Measurements from ENCODE around the gene SP3. TPM values are rescaled to one million over a fixed set of nuclear protein-coding genes. Genes with fewer than 3 reads are reported as not detected.

SP3 gene
- total RNA-seq, 1 experiment from 2014 or later = 84.5 TPM

DNA sequence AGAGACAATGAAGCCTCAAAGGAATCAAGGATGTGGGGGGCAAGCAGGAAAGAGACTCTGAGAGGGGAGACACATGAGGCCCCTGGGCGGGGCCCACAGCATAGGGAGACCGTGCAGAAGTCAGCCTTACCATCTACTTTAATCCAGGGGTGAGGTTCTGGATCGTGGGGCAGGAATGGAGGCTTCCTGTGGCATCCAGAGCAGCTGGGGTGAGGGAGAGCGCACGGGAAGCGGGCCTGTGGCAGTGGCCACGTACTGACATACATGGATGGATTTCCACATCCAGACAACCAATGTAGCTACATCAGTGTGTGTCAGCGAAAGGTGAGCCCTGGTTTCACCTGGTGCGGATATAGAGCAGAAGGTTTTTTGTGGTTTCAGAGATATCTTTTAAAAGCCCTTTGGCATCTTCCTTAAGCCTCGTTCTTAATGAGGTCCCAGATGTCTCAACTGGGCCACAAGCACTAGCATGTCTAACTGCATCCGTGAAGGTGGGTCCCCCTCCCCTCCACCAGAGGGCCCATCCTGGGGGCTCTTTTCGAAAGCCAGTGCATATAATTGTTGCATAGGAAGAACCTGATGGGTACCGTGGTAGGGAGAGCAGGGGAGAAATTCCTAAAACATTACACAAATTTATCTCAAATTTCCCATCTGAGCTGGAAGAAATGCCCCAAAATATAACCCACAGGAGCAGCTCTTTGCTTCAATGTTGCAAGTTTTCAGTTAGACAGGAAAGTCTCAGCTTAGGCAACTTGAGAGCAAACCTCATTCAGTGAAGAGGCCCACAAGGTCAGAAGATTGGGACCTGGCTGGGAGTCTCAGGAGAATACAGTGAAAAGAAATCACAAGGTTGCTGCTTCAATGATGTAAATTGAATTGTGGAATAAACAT lies 90.9 kb downstream of the SP3 start:
- ChIA-PET CTCF (no interaction called here), POLR2A (ENCODE audit: low non-redundant PET) (no interaction called here)
- no peak overlapping the region for H3K4me3 ChIP-seq (ENCODE audit: low read depth, low read length, poor library complexity, severe bottlenecking)
- H3K4me1 ChIP-seq (ENCODE audit: insufficient read depth, low read length, poor library complexity, severe bottlenecking) = no peaks in the 10 kb centered on the region
- BruUV-seq (replicated peaks) = no TSS peak
- no peaks in the 10 kb centered on the region for H3K27me3 ChIP-seq (replicated peaks; ENCODE audit: insufficient read depth, low read depth, low read length, poor library complexity)
- intact Hi-C loops (cut with micrococcal nuclease; ENCODE audit: unreplicated experiment) = no loop called here
- TF ChIP-seq EZH2 (IDR thresholded peaks at IDR 0.05; ENCODE audit: borderline replicate concordance, low read depth, low read length, poor library complexity, severe bottlenecking) = no peak
- TF ChIP-seq, protein P1, sequence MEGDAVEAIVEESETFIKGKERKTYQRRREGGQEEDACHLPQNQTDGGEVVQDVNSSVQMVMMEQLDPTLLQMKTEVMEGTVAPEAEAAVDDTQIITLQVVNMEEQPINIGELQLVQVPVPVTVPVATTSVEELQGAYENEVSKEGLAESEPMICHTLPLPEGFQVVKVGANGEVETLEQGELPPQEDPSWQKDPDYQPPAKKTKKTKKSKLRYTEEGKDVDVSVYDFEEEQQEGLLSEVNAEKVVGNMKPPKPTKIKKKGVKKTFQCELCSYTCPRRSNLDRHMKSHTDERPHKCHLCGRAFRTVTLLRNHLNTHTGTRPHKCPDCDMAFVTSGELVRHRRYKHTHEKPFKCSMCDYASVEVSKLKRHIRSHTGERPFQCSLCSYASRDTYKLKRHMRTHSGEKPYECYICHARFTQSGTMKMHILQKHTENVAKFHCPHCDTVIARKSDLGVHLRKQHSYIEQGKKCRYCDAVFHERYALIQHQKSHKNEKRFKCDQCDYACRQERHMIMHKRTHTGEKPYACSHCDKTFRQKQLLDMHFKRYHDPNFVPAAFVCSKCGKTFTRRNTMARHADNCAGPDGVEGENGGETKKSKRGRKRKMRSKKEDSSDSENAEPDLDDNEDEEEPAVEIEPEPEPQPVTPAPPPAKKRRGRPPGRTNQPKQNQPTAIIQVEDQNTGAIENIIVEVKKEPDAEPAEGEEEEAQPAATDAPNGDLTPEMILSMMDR (conservative IDR thresholded peaks at IDR 0.05; ENCODE audit: low read depth, low read length) = no peak
- no peaks in the 10 kb centered on the region for H3K9me3 ChIP-seq (ENCODE audit: low read depth, low read length, poor library complexity, severe bottlenecking)
- H3K27ac ChIP-seq (ENCODE audit: low read depth, low read length, poor library complexity, severe bottlenecking) = no peak overlapping the region
- H3K36me3 ChIP-seq (ENCODE audit: insufficient read depth, low read length, poor library complexity, severe bottlenecking) = no peaks in the 10 kb centered on the region
- DNase-seq (ENCODE audit: low spot score) = no peak

DNA sequence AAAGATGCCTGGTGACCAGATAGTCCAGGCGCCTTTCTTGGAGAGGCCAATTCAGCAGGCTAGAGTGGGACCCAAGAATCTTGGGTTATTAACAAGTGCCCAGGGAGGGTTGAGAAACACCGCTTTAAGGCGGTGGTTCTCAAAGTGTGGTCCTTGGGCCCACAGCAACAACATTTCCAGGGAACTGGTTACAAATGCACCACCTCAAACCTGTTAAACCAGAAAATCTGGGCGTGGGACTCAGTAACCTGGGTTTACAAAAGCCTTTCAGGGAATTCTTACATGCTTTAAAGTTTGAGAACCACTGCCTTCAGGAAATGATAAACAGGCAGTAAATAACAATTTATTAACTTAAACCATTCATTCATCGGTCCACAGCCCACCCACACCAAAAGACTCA lies 92.5 kb downstream of the SP3 start:
- no peaks in the 10 kb centered on the region for H3K27me3 ChIP-seq (replicated peaks; ENCODE audit: insufficient read depth, low read depth, low read length, poor library complexity)
- no peaks in the 10 kb centered on the region for H3K9me3 ChIP-seq (ENCODE audit: low read depth, low read length, poor library complexity, severe bottlenecking)
- no peak overlapping the region for H3K4me3 ChIP-seq (ENCODE audit: low read depth, low read length, poor library complexity, severe bottlenecking)
- intact Hi-C loops (cut with micrococcal nuclease; ENCODE audit: unreplicated experiment) = no loop called here
- H3K4me1 ChIP-seq (ENCODE audit: insufficient read depth, low read length, poor library complexity, severe bottlenecking) = no peaks in the 10 kb centered on the region
- CTCF ChIA-PET = no interaction called here
- no peak for DNase-seq (ENCODE audit: low spot score)
- no peak for TF ChIP-seq EZH2 (IDR thresholded peaks at IDR 0.05; ENCODE audit: borderline replicate concordance, low read depth, low read length, poor library complexity, severe bottlenecking)
- TF ChIP-seq, protein P1 (conservative IDR thresholded peaks at IDR 0.05; ENCODE audit: low read depth, low read length) = no peak
- no peaks in the 10 kb centered on the region for H3K36me3 ChIP-seq (ENCODE audit: insufficient read depth, low read length, poor library complexity, severe bottlenecking)
- POLR2A ChIA-PET (ENCODE audit: low non-redundant PET) = no interaction called here
- no peak overlapping the region for H3K27ac ChIP-seq (ENCODE audit: low read depth, low read length, poor library complexity, severe bottlenecking)
- BruUV-seq (replicated peaks) = no TSS peak

DNA sequence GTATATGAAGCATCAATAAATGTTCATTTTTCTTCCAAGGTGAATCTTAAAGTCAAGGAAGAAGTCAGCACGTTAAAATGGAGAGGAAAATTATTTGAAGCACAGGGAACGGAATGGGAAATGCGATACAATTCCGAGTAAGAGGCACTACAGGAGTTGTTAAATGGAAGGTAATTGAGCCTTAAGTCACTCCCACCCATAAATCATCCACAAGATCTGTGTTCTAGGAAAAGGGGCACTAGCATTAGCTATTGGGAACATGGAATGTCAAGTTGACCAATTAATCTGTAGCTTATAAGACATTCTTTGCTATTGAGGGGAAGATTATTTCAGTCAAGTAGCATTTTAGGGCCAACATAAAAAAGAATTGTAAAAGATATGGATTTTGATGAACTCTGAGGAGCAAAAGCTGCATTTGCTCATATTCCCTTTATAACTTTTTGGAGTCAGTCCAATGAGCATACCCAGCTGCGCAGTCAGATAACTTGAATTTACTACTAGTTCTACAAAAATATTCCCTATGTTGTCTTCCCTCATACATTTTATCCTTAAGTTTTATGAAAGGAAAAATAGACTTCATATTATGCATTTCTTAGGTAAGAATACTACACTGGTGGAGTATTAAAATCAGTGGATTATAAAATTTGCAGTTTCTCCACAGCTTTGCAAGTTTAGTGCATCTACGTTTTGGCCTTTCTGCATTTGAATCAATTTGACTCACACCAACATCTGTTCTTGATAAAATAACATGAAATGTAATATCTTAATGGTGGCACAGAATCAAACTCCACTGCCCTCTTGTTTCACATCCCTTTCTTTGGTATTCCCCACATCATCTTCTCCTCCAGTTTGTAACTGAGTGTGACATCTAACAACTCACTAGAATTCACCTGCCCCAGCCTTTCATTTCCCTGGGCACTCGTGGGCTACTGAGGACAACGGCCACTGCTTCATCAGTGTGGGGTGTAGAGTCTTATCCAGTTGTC lies 95.6 kb downstream of the SP3 start:
- ChIA-PET CTCF (no interaction called here), POLR2A (ENCODE audit: low non-redundant PET) (no interaction called here)
- Histone ChIP-seq H3K27me3 (replicated peaks; ENCODE audit: insufficient read depth, low read depth, low read length, poor library complexity) (no peaks in the 10 kb centered on the region), H3K36me3 (ENCODE audit: insufficient read depth, low read length, poor library complexity, severe bottlenecking) (no peaks in the 10 kb centered on the region), H3K4me3 (ENCODE audit: low read depth, low read length, poor library complexity, severe bottlenecking) (no peak overlapping the region), H3K27ac (ENCODE audit: low read depth, low read length, poor library complexity, severe bottlenecking) (no peak overlapping the region), H3K4me1 (ENCODE audit: insufficient read depth, low read length, poor library complexity, severe bottlenecking) (no peaks in the 10 kb centered on the region), H3K9me3 (ENCODE audit: low read depth, low read length, poor library complexity, severe bottlenecking) (no peaks in the 10 kb centered on the region)
- BruUV-seq (replicated peaks) = no TSS peak
- TF ChIP-seq, protein P1 (conservative IDR thresholded peaks at IDR 0.05; ENCODE audit: low read depth, low read length) = no peak
- TF ChIP-seq EZH2 (IDR thresholded peaks at IDR 0.05; ENCODE audit: borderline replicate concordance, low read depth, low read length, poor library complexity, severe bottlenecking) = no peak
- intact Hi-C loops (cut with micrococcal nuclease; ENCODE audit: unreplicated experiment) = no loop called here
- DNase-seq (ENCODE audit: low spot score) = no peak

Measured in A673 (cell line).